Endothelial cell of umbilical vein (primary cell): ENCODE measurements around the gene RYR1. TPM values are rescaled to one million over a fixed set of nuclear protein-coding genes. Genes with fewer than 3 reads are reported as not detected.

Experiments used
- BruUV-seq: library from RNA; stranded (reverse); fragments of 400-500 nt; replicated peaks from 2 replicates; lab custom pipeline; 2021; lab: Mats Ljungman, UMichigan
- CTCF ChIA-PET: fragments of 300-600, 350-600 bp; sonication (Branson Sonifier 250); formaldehyde crosslinking; loops from one replicate; lab custom pipeline; 2021; ENCODE audit warnings: antibody characterized with exemption, inconsistent platforms; lab: Charles Lee
- POLR2A ChIA-PET: fragments of 300-600, 350-600 bp; sonication (Branson Sonifier 250); formaldehyde crosslinking; loops from one replicate; lab custom pipeline; 2021; ENCODE audit warnings: antibody characterized with exemption, inconsistent platforms; lab: Charles Lee
- DNase-seq: peaks from one replicate; pipeline ENCODE4 v3.0.0-alpha.2; 2011; ENCODE audit warnings: low read depth, low spot score
- FAIRE-seq: peaks from 2 replicates; lab custom pipeline; 2011; peaks lifted over from hg19 to GRCh38; lab: Jason Lieb, UNC
- H2AFZ ChIP-seq: 2 replicates; pipeline ENCODE4 v1.6.0; 2012; ENCODE audit warnings: low read depth, low read length, control low read depth, inconsistent platforms
- H3K27ac ChIP-seq: 2 replicates; pipeline ENCODE4 v1.5.1; 2011; ENCODE audit warnings: low read depth, mild to moderate bottlenecking, control low read depth, low read length, moderate library complexity; ENCODE audit not compliant: insufficient read depth
- H3K27me3 ChIP-seq, 2 experiments: 2 replicates each; pipeline versions ENCODE4 v1.6.0 to v1.6.1; 2011; ENCODE audit warnings: low read length in 2 of 2, mixed read lengths in 1 of 2; ENCODE audit not compliant: control insufficient read depth in 2 of 2, insufficient read depth in 2 of 2
- H3K36me3 ChIP-seq, 2 experiments: 2 replicates in 1 of 2; 3 replicates in 1 of 2; pipeline ENCODE4 v1.5.1; 2011; ENCODE audit warnings: low read length in 2 of 2, mild to moderate bottlenecking in 1 of 2, moderate library complexity in 1 of 2; ENCODE audit not compliant: control insufficient read depth in 2 of 2, insufficient read depth in 2 of 2; ENCODE audit errors: extremely low read depth in 1 of 2
- H3K4me1 ChIP-seq: 3 replicates; pipeline ENCODE4 v1.5.1; 2011; ENCODE audit warnings: mild to moderate bottlenecking, low read length; ENCODE audit not compliant: control insufficient read depth, insufficient read depth; ENCODE audit errors: extremely low read depth
- H3K4me2 ChIP-seq: 2 replicates; pipeline ENCODE4 v1.6.1; 2011; ENCODE audit warnings: low read length, control low read depth, mixed read lengths; ENCODE audit not compliant: insufficient read depth
- H3K4me3 ChIP-seq, 3 experiments: fragments of 200-600 bp in 1 of 3; sonication (generic), shearing (Covaris generic) in 1 of 3; replicated peaks in 1 of 3; 2 replicates each; pipeline ENCODE4 v1.5.1; 2011 to 2016; ENCODE audit warnings: control low read depth in 3 of 3, low read length in 3 of 3, mild to moderate bottlenecking in 2 of 3, inconsistent platforms in 1 of 3, low read depth in 1 of 3, moderate library complexity in 1 of 3; ENCODE audit not compliant: insufficient read depth in 1 of 3
- H3K79me2 ChIP-seq: 2 replicates; pipeline ENCODE4 v1.6.0; 2012; ENCODE audit warnings: low read length, inconsistent platforms; ENCODE audit not compliant: control insufficient read depth, insufficient read depth
- H3K9ac ChIP-seq: replicated peaks from 2 replicates; pipeline ENCODE3; 2011; ENCODE audit warnings: low read length, control low read depth; ENCODE audit not compliant: insufficient read depth; ENCODE audit errors: extremely low read depth
- H3K9me1 ChIP-seq: replicated peaks from 3 replicates; pipeline ENCODE4 v1.6.0; 2011; ENCODE audit warnings: mild to moderate bottlenecking, low read length; ENCODE audit not compliant: control insufficient read depth, insufficient read depth; ENCODE audit errors: extremely low read depth
- H3K9me3 ChIP-seq: replicated peaks from 2 replicates; pipeline ENCODE4 v1.5.1; 2012; ENCODE audit warnings: low read length, inconsistent platforms; ENCODE audit not compliant: control insufficient read depth, insufficient read depth
- H4K20me1 ChIP-seq: replicated peaks from 2 replicates; pipeline ENCODE3; 2011; ENCODE audit warnings: mild to moderate bottlenecking, low read length; ENCODE audit not compliant: control insufficient read depth, insufficient read depth; ENCODE audit errors: extremely low read depth
- EZH2 ChIP-seq: IDR thresholded peaks from 2 replicates; pipeline ENCODE4 v1.6.1; 2012; ENCODE audit warnings: borderline replicate concordance, low read depth, mild to moderate bottlenecking, moderate library complexity, low read length, inconsistent platforms; ENCODE audit not compliant: severe bottlenecking
- FOS ChIP-seq: IDR thresholded peaks from 2 replicates; pipeline ENCODE4 v1.6.1; 2011; ENCODE audit warnings: mild to moderate bottlenecking, low read length, moderate library complexity, borderline replicate concordance; ENCODE audit not compliant: insufficient read depth
- GATA2 ChIP-seq: IDR thresholded peaks from 2 replicates; pipeline ENCODE4 v1.7.0; 2011; ENCODE audit warnings: low read depth, mild to moderate bottlenecking, moderate library complexity, mixed read lengths, low read length; ENCODE audit not compliant: insufficient read length, insufficient read depth
- JUN ChIP-seq: IDR thresholded peaks from 2 replicates; pipeline ENCODE4 v1.6.1; 2011; ENCODE audit warnings: borderline replicate concordance, low read depth; ENCODE audit not compliant: insufficient read length, insufficient read depth
- MYC ChIP-seq: IDR thresholded peaks from one replicate; pipeline ENCODE4 v1.6.1; 2011; ENCODE audit warnings: mild to moderate bottlenecking, low read depth, low read length
- POLR2A ChIP-seq: IDR thresholded peaks from 2 replicates; pipeline ENCODE4 v1.6.1; 2012; ENCODE audit warnings: low read depth, mild to moderate bottlenecking, control low read depth, low read length
- POLR2AphosphoS5 ChIP-seq: IDR thresholded peaks from 2 replicates; pipeline ENCODE4 v1.6.1; 2012; ENCODE audit warnings: low read depth, mild to moderate bottlenecking, control low read depth, low read length, moderate library complexity; ENCODE audit not compliant: insufficient read depth
- dilution Hi-C: fragments of 300-500 bp; cut with MboI; formaldehyde crosslinking; loops from one replicate; pipeline ENCODE4 v1.15.0; 2019; ENCODE audit warnings: low sequenced_read_pairs; ENCODE audit not compliant: extremely low pct_ligation_motif_present
- intact Hi-C: fragments of 100-400 bp; cut with micrococcal nuclease; formaldehyde crosslinking; loops from one replicate; pipeline ENCODE4 v1.10.0; 2022
- polyA plus RNA-seq, 4 experiments: library from polyadenylated mRNA; depleted of rRNA in 3 of 4; stranded (reverse) in 3 of 4; unstranded in 1 of 4; fragments of >200 nt; gene quantifications; 2 replicates each; pipeline versions ENCODE4 v1.2.1 to v1.2.3, GENCODE V29; 2011 to 2012; ENCODE audit warnings: missing spikeins in 1 of 4
- total RNA-seq: library from RNA; stranded (reverse); gene quantifications from 2 replicates; pipeline ENCODE4 v1.2.3, GENCODE V29; 2021
- TF ChIP-seq, protein P1 (sequence below): IDR thresholded peaks from 2 replicates; pipeline ENCODE4 v1.6.1; 2011; ENCODE audit not compliant: insufficient read depth, insufficient read length
- TF ChIP-seq, protein P2 (sequence below), 2 donors: IDR thresholded peaks; 1 replicate in 1 of 2; 2 replicates in 1 of 2; pipeline ENCODE4 v1.5.1; 2011; ENCODE audit warnings: low read length in 2 of 2, mild to moderate bottlenecking in 2 of 2, moderate library complexity in 2 of 2, control low read depth in 1 of 2, inconsistent platforms in 1 of 2, low read depth in 1 of 2; ENCODE audit not compliant: insufficient read depth in 1 of 2; ENCODE audit errors: extremely low read depth in 1 of 2

The RYR1 gene
- total and polyA plus RNA-seq, 2 donors (not counting 3 experiments of a cell fraction or from before 2014, with no cell fraction given) = under 0.01 to 0.02 TPM

DNA sequence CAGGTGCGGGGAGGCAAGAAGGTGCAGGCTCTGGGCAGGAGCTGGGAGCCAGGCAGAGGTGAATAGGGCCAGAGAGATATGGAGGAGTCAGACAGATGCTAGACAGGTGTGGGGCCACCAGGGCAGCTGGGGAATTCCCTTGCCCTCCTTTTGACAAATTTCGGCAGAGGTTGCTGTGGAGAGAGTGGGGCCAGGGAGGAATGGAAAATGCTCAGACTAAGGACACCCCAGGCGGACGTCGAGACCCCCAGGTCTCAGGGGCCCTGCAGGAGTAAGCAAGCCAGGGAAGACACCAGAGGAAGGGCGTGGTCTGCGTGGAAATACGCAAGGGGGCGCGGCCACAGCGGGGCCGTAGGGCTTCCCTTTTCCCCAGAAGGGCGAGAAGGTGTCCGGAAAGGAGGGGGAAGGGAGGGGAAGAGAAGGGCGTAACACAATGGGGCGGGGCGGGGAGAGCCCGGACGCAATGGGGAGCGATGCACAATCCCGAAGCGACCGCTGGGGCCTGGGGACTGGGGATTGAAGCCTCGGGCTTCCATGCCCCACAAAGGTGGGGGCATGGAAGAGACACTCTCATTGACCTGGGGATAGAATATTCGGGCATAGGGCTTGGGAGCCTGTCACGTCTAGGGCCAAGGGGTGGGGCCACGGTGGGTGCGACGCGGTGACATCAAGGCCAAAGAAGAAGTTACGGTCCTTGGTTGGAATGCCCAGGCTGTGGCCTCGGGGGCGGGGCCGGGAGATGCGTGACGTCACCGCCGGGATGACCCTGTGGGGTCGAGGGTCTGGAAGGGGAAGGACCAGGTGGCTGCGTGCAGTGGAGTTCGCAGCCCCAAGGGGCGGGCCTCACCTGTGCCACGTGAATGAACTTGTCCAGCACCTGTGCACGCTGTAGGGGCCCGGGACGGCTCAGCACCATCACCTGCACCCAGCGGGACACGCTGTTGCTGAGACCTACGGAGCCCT, 15.7 kb upstream of the RYR1 start:
- H3K4me3 ChIP-seq = no peak overlapping the region
- H2AFZ ChIP-seq = peak overlapping the region; percentile 52
- H3K4me2 ChIP-seq = no peak overlapping the region
- no peak overlapping the region for H3K27ac ChIP-seq
- TF ChIP-seq EZH2 (no peak), MYC (no peak), FOS (no peak), POLR2A (no peak), GATA2 (no peak), JUN (no peak), POLR2AphosphoS5 (no peak)
- TF ChIP-seq, protein P1, sequence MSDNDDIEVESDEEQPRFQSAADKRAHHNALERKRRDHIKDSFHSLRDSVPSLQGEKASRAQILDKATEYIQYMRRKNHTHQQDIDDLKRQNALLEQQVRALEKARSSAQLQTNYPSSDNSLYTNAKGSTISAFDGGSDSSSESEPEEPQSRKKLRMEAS = no peak
- TF ChIP-seq, protein P2, sequence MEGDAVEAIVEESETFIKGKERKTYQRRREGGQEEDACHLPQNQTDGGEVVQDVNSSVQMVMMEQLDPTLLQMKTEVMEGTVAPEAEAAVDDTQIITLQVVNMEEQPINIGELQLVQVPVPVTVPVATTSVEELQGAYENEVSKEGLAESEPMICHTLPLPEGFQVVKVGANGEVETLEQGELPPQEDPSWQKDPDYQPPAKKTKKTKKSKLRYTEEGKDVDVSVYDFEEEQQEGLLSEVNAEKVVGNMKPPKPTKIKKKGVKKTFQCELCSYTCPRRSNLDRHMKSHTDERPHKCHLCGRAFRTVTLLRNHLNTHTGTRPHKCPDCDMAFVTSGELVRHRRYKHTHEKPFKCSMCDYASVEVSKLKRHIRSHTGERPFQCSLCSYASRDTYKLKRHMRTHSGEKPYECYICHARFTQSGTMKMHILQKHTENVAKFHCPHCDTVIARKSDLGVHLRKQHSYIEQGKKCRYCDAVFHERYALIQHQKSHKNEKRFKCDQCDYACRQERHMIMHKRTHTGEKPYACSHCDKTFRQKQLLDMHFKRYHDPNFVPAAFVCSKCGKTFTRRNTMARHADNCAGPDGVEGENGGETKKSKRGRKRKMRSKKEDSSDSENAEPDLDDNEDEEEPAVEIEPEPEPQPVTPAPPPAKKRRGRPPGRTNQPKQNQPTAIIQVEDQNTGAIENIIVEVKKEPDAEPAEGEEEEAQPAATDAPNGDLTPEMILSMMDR (IDR thresholded peaks at IDR 0.05; ENCODE audit: extremely low read depth in 1 of 2, insufficient read depth in 1 of 2, low read depth in 1 of 2, low read length in 2 of 2) = no peak
- H3K9me1 ChIP-seq = no peaks in the 10 kb centered on the region
- ChIA-PET POLR2A (no interaction called here), CTCF (no interaction called here)
- no peaks in the 10 kb centered on the region for H3K4me1 ChIP-seq
- H3K9ac ChIP-seq = no peak overlapping the region
- no peaks in the 10 kb centered on the region for H3K9me3 ChIP-seq
- H4K20me1 ChIP-seq = no peaks in the 10 kb centered on the region
- no peak for FAIRE-seq
- H3K36me3 ChIP-seq = no peaks in the 10 kb centered on the region
- H3K79me2 ChIP-seq = no peaks in the 10 kb centered on the region
- H3K27me3 ChIP-seq = no peaks in the 10 kb centered on the region
- no peak for DNase-seq
- BruUV-seq = no TSS peak
- intact Hi-C loops (no loop called here), dilution Hi-C loops (no loop called here)
